H1 (cell line): ENCODE results near the gene SLC30A9. TPM values are rescaled to one million over a fixed set of nuclear protein-coding genes. Genes with fewer than 3 reads are reported as not detected.

ENCODE experiments used
- CTCF ChIA-PET: fragments of 300-600 bp; sonication (Branson Sonifier 250); formaldehyde crosslinking; loops from one replicate; lab custom pipeline; 2021; ENCODE audit not compliant: partially characterized antibody; lab: Charles Lee
- POLR2A ChIA-PET: fragments of 300-600 bp; sonication (Branson Sonifier 250); formaldehyde crosslinking; loops from one replicate; lab custom pipeline; 2021; ENCODE audit warnings: inconsistent platforms; ENCODE audit not compliant: partially characterized antibody; lab: Charles Lee
- DNase-seq, 2 experiments: peaks; one replicate each; pipeline versions ENCODE4 v3.0.0 to v3.0.0-alpha.2; 2010 to 2022; ENCODE audit warnings: low spot score in 2 of 2, low read depth in 1 of 2, mixed read lengths in 1 of 2
- FAIRE-seq: peaks from 2 replicates; lab custom pipeline; 2011; peaks lifted over from hg19 to GRCh38; lab: Jason Lieb, UNC
- H2AFZ ChIP-seq: 2 replicates; pipeline ENCODE4 v1.8.1; 2012; ENCODE audit warnings: low read length, inconsistent platforms
- H2AK5ac ChIP-seq: 2 replicates; pipeline ENCODE4 v1.6.1; 2013; ENCODE audit warnings: low read depth, low read length
- H2BK120ac ChIP-seq: replicated peaks from 2 replicates; pipeline ENCODE3; 2013; ENCODE audit warnings: low read depth, low read length, inconsistent platforms
- H2BK12ac ChIP-seq: 2 replicates; pipeline ENCODE4 v1.6.1; 2013; ENCODE audit warnings: low read depth, low read length
- H2BK15ac ChIP-seq: 2 replicates; pipeline ENCODE4 v1.6.1; 2013; ENCODE audit warnings: low read length
- H2BK20ac ChIP-seq: 2 replicates; pipeline ENCODE4 v1.6.1; 2013; ENCODE audit warnings: low read length
- H2BK5ac ChIP-seq: 2 replicates; pipeline ENCODE4 v1.6.1; 2013; ENCODE audit warnings: low read depth, low read length
- H3K14ac ChIP-seq: 2 replicates; pipeline ENCODE4 v1.6.1; 2013; ENCODE audit warnings: inconsistent platforms; ENCODE audit not compliant: insufficient read length
- H3K18ac ChIP-seq: 2 replicates; pipeline ENCODE4 v1.6.1; 2013; ENCODE audit warnings: low read length; ENCODE audit errors: extremely low read depth
- H3K23ac ChIP-seq: 2 replicates; pipeline ENCODE4 v1.6.1; 2013; ENCODE audit warnings: inconsistent platforms; ENCODE audit not compliant: insufficient read length
- H3K23me2 ChIP-seq: 2 replicates; pipeline ENCODE4 v1.6.1; 2013; ENCODE audit warnings: low read depth, low read length
- H3K27ac ChIP-seq: 2 replicates; pipeline ENCODE4 v1.6.1; 2011; ENCODE audit warnings: low read depth, low read length, inconsistent platforms
- H3K27me3 ChIP-seq, 4 experiments: replicated peaks in 1 of 4; 1 replicate in 1 of 4; 2 replicates in 3 of 4; pipeline versions ENCODE4 v1.6.1 to v1.8.1; 2011 to 2013; ENCODE audit warnings: low read length in 3 of 4, mild to moderate bottlenecking in 3 of 4, inconsistent platforms in 2 of 4, mixed read lengths in 2 of 4, moderate library complexity in 1 of 4; ENCODE audit not compliant: control insufficient read depth in 3 of 4, insufficient read depth in 3 of 4; ENCODE audit errors: extremely low read depth in 1 of 4
- H3K36me3 ChIP-seq, 4 experiments: 2 replicates each; pipeline versions ENCODE4 v1.6.1 to v1.8.1; 2011 to 2013; ENCODE audit warnings: mild to moderate bottlenecking in 4 of 4, low read length in 3 of 4, moderate library complexity in 2 of 4, control low read depth in 1 of 4, inconsistent platforms in 1 of 4; ENCODE audit not compliant: insufficient read depth in 4 of 4, control insufficient read depth in 2 of 4
- H3K4ac ChIP-seq: replicated peaks from 2 replicates; pipeline ENCODE3; 2013; ENCODE audit warnings: low read length, low read depth, mixed read lengths, inconsistent platforms; ENCODE audit not compliant: insufficient read length
- H3K4me1 ChIP-seq, 4 experiments: replicated peaks in 1 of 4; 1 replicate in 1 of 4; 2 replicates in 3 of 4; pipeline versions ENCODE4 v1.6.1 to v1.8.1; 2011 to 2013; ENCODE audit warnings: low read length in 3 of 4, inconsistent platforms in 2 of 4, mixed read lengths in 1 of 4; ENCODE audit not compliant: insufficient read depth in 4 of 4, control insufficient read depth in 3 of 4
- H3K4me2 ChIP-seq, 2 experiments: 2 replicates each; pipeline versions ENCODE4 v1.6.1 to v1.8.1; 2011 to 2013; ENCODE audit warnings: low read depth in 2 of 2, low read length in 2 of 2, control low read depth in 1 of 2, inconsistent platforms in 1 of 2, mild to moderate bottlenecking in 1 of 2; ENCODE audit not compliant: insufficient read depth in 1 of 2
- H3K4me3 ChIP-seq, 4 experiments: fragments of 200-600, 300-600 bp in 1 of 4; sonication (generic), shearing (Covaris generic), sonication (Bioruptor Twin) in 1 of 4; 2 replicates each; pipeline versions ENCODE4 v1.5.1 to v1.8.1; 2011 to 2016; ENCODE audit warnings: low read length in 4 of 4, low read depth in 3 of 4, control low read depth in 2 of 4, inconsistent platforms in 2 of 4, mild to moderate bottlenecking in 2 of 4, mixed read lengths in 1 of 4, moderate library complexity in 1 of 4; ENCODE audit not compliant: insufficient read depth in 2 of 4; ENCODE audit errors: extremely low read depth in 1 of 4
- H3K56ac ChIP-seq: replicated peaks from 2 replicates; pipeline ENCODE3; 2013; ENCODE audit warnings: low read depth, mild to moderate bottlenecking, mixed read lengths, low read length, inconsistent platforms; ENCODE audit not compliant: insufficient read length
- H3K79me1 ChIP-seq: 2 replicates; pipeline ENCODE4 v1.6.1; 2013; ENCODE audit warnings: low read depth, low read length, control low read depth
- H3K79me2 ChIP-seq, 2 experiments: 2 replicates each; pipeline versions ENCODE4 v1.6.1 to v1.8.1; 2012 to 2013; ENCODE audit warnings: low read length in 2 of 2, mild to moderate bottlenecking in 2 of 2, inconsistent platforms in 1 of 2; ENCODE audit not compliant: insufficient read depth in 2 of 2, control insufficient read depth in 1 of 2
- H3K9ac ChIP-seq, 4 experiments: replicated peaks in 1 of 4; 1 replicate in 1 of 4; 2 replicates in 3 of 4; pipeline versions ENCODE4 v1.6.1 to v1.8.1; 2011 to 2013; ENCODE audit warnings: low read depth in 3 of 4, low read length in 3 of 4, control low read depth in 2 of 4, mild to moderate bottlenecking in 2 of 4, moderate library complexity in 2 of 4, inconsistent platforms in 1 of 4; ENCODE audit errors: extremely low read depth in 1 of 4
- H3K9me3 ChIP-seq, 2 experiments: 2 replicates each; pipeline versions ENCODE4 v1.6.1 to v1.8.1; 2012 to 2013; ENCODE audit warnings: mild to moderate bottlenecking in 2 of 2, moderate library complexity in 2 of 2, control low read depth in 1 of 2, inconsistent platforms in 1 of 2, low read depth in 1 of 2, low read length in 1 of 2, mixed read lengths in 1 of 2; ENCODE audit not compliant: insufficient read depth in 2 of 2
- H4K20me1 ChIP-seq, 2 experiments: replicated peaks in 1 of 2; 2 replicates each; pipeline versions ENCODE3 to v1.8.1; 2011 to 2013; ENCODE audit warnings: inconsistent platforms in 2 of 2, low read length in 2 of 2, mild to moderate bottlenecking in 1 of 2; ENCODE audit not compliant: insufficient read depth in 2 of 2, control insufficient read depth in 1 of 2
- H4K5ac ChIP-seq: 2 replicates; pipeline ENCODE4 v1.6.1; 2013; ENCODE audit warnings: low read length, low read depth, mixed read lengths, inconsistent platforms; ENCODE audit not compliant: insufficient read length
- H4K8ac ChIP-seq: 2 replicates; pipeline ENCODE4 v1.8.0; 2013; ENCODE audit warnings: mild to moderate bottlenecking, moderate library complexity, low read length, inconsistent platforms; ENCODE audit not compliant: insufficient read depth; ENCODE audit errors: extremely low read depth
- H4K91ac ChIP-seq: replicated peaks from 2 replicates; pipeline ENCODE3; 2013; ENCODE audit warnings: low read length, mixed read lengths, inconsistent platforms; ENCODE audit not compliant: insufficient read length
- ATF2 ChIP-seq: IDR thresholded peaks from 2 replicates; pipeline ENCODE4 v1.6.1; 2012; ENCODE audit warnings: low read length, inconsistent platforms
- ATF3 ChIP-seq: IDR thresholded peaks from 2 replicates; pipeline ENCODE4 v1.6.1; 2011; ENCODE audit warnings: low read depth, mild to moderate bottlenecking, low read length; ENCODE audit not compliant: insufficient read depth
- BACH1 ChIP-seq: IDR thresholded peaks from 2 replicates; pipeline ENCODE4 v1.6.1; 2012; ENCODE audit warnings: low read length, improper control_type of control experiment
- CBX8 ChIP-seq: fragments of 300-800, 300-1000 bp; sonication (generic); IDR thresholded peaks from 2 replicates; pipeline ENCODE4 v1.7.1; 2016; ENCODE audit warnings: low read depth, low read length, borderline replicate concordance
- GTF2F1 ChIP-seq: IDR thresholded peaks from 2 replicates; pipeline ENCODE4 v1.6.1; 2012; ENCODE audit warnings: low read depth, low read length, improper control_type of control experiment, borderline replicate concordance
- HDAC6 ChIP-seq: IDR thresholded peaks from one replicate; pipeline ENCODE4 v1.7.1; 2012; ENCODE audit warnings: low read depth, mild to moderate bottlenecking, inconsistent platforms, low read length, moderate library complexity
- MAX ChIP-seq: IDR thresholded peaks from 2 replicates; pipeline ENCODE4 v1.6.1; 2012; ENCODE audit warnings: inconsistent platforms
- POLR2A ChIP-seq, 2 experiments: IDR thresholded peaks; 1 replicate in 1 of 2; 2 replicates in 1 of 2; pipeline ENCODE4 v1.6.1; 2011; ENCODE audit warnings: low read depth in 2 of 2, low read length in 2 of 2, mild to moderate bottlenecking in 2 of 2; ENCODE audit errors: control extremely low read depth in 1 of 2
- POLR2AphosphoS5 ChIP-seq: IDR thresholded peaks from 2 replicates; pipeline ENCODE4 v1.6.1; 2011; ENCODE audit warnings: low read depth, low read length
- RAD21 ChIP-seq, 2 experiments: IDR thresholded peaks in 1 of 2; conservative IDR thresholded peaks in 1 of 2; 2 replicates each; pipeline ENCODE4 v1.6.1; 2011; ENCODE audit warnings: low read depth in 2 of 2, low read length in 2 of 2, improper control_type of control experiment in 1 of 2, inconsistent platforms in 1 of 2, mild to moderate bottlenecking in 1 of 2, moderate library complexity in 1 of 2
- RBBP5 ChIP-seq: IDR thresholded peaks from 2 replicates; pipeline ENCODE4 v1.7.1; 2012; ENCODE audit warnings: low read depth, mild to moderate bottlenecking, inconsistent platforms, low read length, moderate library complexity, borderline replicate concordance
- SP1 ChIP-seq: IDR thresholded peaks from 2 replicates; pipeline ENCODE4 v1.6.1; 2011; ENCODE audit warnings: low read depth, low read length
- WGBS, 2 experiments: shearing (Covaris generic) in 1 of 2; methylation state at CpG; one replicate each; pipeline versions ENCODE4 v1.1.6 to v1.1.7; 2013 to 2015; ENCODE audit warnings: low lambda C conversion rate in 2 of 2, mixed read lengths in 2 of 2, inconsistent platforms in 1 of 2, low coverage in 1 of 2, missing lambda C conversion rate in 1 of 2; ENCODE audit not compliant: insufficient replicate concordance in 2 of 2, insufficient coverage in 1 of 2, insufficient read length in 1 of 2; ENCODE audit errors: extremely low coverage in 1 of 2, missing lambda C conversion rate in 1 of 2; 5-methylcytosine and 5-hydroxymethylcytosine counted together
- polyA plus RNA-seq, 7 experiments: library from polyadenylated mRNA; depleted of rRNA in 3 of 7; stranded (reverse) in 5 of 7; unstranded in 2 of 7; fragments of >200 nt in 5 of 7; fragments of 200-250 nt in 2 of 7; gene quantifications; 1 replicate in 5 of 7; 2 replicates in 1 of 7; 4 replicates in 1 of 7; pipeline versions ENCODE4 v1.2.1 to v1.2.3, GENCODE V29; 2011 to 2013; ENCODE audit warnings: missing spikeins in 2 of 7, mixed read lengths in 2 of 7
- total RNA-seq: library from RNA; stranded (reverse); fragmentation: NEBNext Ultra II Directional; extraction: Animal tissue kit (Norgen Biotek cat#: 25700); gene quantifications from 2 replicates; pipeline ENCODE4 v1.2.1, GENCODE V29; 2021

The SLC30A9 gene
- total and polyA plus RNA-seq, 2 of the 8 experiments (the other 6 are each of a cell fraction or from before 2014, with no cell fraction given) = 41.2 to 67.2 TPM

- Histone ChIP-seq H3K14ac (no peak overlapping the region), H3K79me1 (peaks cover 3% of the 10 kb centered on the region; the same call in 1 of the 2 replicates), H3K36me3 (peaks cover 0 to 9% (median 1%) of the 10 kb centered on the region in 4 experiments; a peak in 3 of 8 replicates), H2BK120ac (no peak overlapping the region), H4K5ac (no peak overlapping the region), H4K20me1 (peaks cover 0 to 3% of the 10 kb centered on the region in 2 experiments), H4K8ac (no peak overlapping the region), H2BK20ac (no peak overlapping the region), H2BK12ac (no peak overlapping the region), H2AK5ac (no peak overlapping the region), H2BK15ac (no peak overlapping the region), H2AFZ (no peak overlapping the region), H3K23ac (no peak overlapping the region), H3K4me2 (no peak overlapping the region), H3K27ac (no peak overlapping the region), H3K18ac (no peak overlapping the region), H3K4ac (no peak overlapping the region), H3K4me3 (no peak overlapping the region), H3K79me2 (peaks cover 0 to 53% of the 10 kb centered on the region in 2 experiments; a peak in 2 of 4 replicates), H3K9me3 (no peaks in the 10 kb centered on the region), H3K4me1 (no peaks in the 10 kb centered on the region), H2BK5ac (no peak overlapping the region), H3K56ac (no peak overlapping the region), H3K27me3 (no peaks in the 10 kb centered on the region), H3K23me2 (no peaks in the 10 kb centered on the region), H3K9ac (no peak overlapping the region), H4K91ac (no peak overlapping the region)
- CTCF ChIA-PET = interaction anchor here (1.1 kb wide), 1 partner anchor 37 kb away, joined by 3 read pairs; no protein-coding TSS in a partner anchor
- no peak for FAIRE-seq
- DNase-seq = no peak
- POLR2A ChIA-PET = interaction anchor here (0.7 kb wide), 1 partner anchor 51 kb away, joined by 3 read pairs; no protein-coding TSS in a partner anchor
- 86% methylated on average over 3 of the region's 3 CpGs; no CpG with 5 or more reads in 1 of the 2 experiments for WGBS, 2 experiments
- TF ChIP-seq RBBP5 (no peak), GTF2F1 (no peak), RAD21 (IDR thresholded peaks at IDR 0.05 in 1 of 2, conservative IDR thresholded peaks at IDR 0.05 in 1 of 2; ENCODE audit: low read depth in 2 of 2, low read length in 2 of 2) (no peak), ATF2 (no peak), MAX (no peak), POLR2AphosphoS5 (no peak), HDAC6 (no peak), ATF3 (no peak), POLR2A (IDR thresholded peaks at IDR 0.05; ENCODE audit: control extremely low read depth in 1 of 2, low read depth in 2 of 2, low read length in 2 of 2) (no peak), CBX8 (no peak), SP1 (no peak), BACH1 (no peak)
These were observed 7.7 kb downstream of the SLC30A9 start for GRCh38 chr4:41998019-41998418.
